ENCODE measurements around the gene KLHL3.

KLHL3 gene

DNA sequence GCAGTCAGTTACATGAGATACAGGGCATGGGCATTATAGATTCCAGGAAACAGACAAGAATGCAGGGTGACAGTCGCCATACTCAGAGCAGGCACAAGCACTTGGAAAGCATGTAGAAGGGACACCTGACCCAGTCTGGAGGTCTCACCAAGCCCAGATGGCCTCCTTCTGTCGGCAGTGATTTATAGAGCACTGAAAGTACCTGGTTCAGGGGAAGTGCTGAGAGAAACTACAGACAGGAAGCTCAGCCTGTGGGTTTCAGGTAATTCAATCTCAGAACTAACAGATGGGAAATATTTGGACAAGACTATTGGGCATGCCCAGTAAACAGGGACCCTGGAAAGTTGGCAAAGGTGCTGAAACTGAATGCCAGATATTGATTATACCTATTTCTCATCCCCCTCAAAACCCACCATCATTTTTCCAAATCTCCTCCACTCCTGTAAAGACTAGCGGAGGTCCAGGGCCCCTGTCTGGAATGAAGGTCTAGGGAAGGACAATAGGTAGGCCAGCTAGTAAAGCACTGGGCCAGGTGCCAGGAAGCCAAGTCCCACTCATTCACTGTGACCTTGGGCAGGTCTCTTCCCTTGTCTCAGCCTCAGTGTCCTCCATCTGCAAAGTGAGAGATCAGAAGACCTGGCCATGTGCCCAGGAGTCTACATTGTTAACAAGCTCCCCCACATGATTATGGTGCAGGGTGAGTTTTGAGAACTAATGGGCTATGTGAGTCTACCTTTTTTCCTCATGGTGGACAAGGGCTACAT, 26.9 kb downstream of the KLHL3 start:
- no peak for DNase-seq (ENCODE audit: low read depth)

DNA sequence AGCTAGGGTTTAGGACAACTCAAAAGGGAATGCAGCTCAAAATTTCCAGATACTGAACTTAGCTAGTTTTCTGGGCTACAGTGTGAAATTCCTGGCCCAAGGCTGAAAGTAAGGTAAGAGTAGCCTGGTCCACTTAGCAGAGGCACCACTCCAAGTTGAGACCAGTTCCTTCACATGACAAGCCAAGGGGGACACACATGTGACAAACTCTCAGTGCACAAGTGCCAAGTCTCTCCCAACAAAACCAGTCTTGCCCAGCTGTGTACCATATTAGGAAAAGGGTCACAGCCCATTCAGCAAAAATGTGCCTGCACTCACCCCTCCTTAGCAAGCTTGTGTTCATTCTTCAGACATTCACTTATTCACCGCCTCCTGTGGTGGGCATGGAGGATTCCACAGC, 27.8 kb downstream of the KLHL3 start:
- no peak for DNase-seq (ENCODE audit: low read depth)

DNA sequence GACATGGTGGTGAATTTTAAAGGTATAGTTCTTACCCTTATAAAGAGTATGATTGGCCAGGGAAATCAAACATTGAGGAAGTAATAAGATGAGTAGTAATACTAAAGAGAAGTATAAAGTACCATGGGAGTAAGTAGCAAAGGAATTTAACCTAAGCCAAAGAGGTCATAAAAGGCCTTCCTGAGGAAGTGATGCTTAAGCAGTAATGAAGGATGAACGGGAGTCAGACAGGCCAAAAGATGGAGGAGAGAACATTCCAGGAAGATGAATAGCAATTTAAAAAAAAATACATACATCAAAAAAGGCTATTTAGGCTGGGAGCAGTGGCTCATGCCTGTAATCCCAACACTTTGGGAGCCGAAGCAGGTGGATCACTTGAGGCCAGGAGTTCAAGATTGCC, 29.0 kb downstream of the KLHL3 start:
- peak; percentile 62 for DNase-seq (ENCODE audit: low read depth)

DNA sequence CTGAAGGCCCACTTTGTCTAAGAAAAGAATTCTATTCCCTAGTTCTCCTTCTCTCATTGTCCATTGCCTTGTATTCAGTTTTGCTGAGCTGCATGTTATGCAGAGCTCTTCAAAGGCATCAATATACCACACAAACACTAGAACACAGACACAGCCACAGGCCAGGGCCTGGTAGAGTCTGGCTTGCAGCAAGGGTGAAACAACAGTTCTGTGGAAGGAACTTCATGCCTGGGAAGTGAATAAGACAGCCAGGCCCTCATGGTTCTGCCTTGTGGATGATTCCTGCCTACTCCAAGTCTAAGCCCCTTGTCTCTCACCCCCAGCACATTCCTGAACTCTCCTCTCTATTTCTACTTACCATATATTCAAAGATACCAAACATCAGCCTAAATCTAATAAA, 30.8 kb downstream of the KLHL3 start:
- peak; percentile 50 for DNase-seq (ENCODE audit: low read depth)

DNA sequence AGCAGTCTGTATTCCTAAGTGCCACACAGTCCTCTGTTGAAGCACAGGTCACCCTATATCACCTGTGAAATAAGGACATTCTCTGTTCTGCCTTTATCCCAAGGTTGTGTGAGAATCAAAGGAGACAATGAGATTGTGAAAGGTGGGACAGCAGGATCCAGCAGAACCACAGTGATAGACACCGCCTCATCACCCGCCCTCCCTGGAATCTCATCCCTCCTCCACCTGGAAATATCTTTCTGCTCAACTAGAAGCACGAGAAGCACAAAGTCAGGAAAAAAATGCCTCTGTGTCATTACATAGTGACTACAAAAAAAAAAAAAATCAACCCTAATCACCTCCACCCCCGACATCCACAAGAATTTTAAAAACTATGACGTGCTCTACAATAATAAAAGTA, 32.3 kb downstream of the KLHL3 start:
- DNase-seq (ENCODE audit: low read depth) = no peak

DNA sequence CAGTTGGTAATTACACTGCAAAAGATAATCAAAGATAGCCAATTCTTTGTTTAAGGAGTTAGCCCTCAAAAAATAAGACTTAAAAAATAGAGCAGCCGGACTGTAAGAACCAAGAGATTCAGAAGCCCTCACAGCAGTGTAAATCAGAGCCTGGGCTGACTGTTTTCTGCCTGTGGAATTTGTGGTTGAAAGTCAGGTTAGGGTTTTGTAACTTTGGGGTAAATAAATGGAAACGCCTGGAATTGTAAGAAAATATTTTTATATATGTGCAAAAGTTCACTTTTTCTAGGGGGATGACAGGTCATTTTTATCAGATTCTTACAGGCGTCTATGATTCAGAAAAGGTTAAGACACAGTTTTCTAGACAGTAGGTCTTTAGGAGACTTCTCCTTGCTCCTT, 35.6 kb downstream of the KLHL3 start:
- DNase-seq (ENCODE audit: low read depth) = peak; percentile 3

DNA sequence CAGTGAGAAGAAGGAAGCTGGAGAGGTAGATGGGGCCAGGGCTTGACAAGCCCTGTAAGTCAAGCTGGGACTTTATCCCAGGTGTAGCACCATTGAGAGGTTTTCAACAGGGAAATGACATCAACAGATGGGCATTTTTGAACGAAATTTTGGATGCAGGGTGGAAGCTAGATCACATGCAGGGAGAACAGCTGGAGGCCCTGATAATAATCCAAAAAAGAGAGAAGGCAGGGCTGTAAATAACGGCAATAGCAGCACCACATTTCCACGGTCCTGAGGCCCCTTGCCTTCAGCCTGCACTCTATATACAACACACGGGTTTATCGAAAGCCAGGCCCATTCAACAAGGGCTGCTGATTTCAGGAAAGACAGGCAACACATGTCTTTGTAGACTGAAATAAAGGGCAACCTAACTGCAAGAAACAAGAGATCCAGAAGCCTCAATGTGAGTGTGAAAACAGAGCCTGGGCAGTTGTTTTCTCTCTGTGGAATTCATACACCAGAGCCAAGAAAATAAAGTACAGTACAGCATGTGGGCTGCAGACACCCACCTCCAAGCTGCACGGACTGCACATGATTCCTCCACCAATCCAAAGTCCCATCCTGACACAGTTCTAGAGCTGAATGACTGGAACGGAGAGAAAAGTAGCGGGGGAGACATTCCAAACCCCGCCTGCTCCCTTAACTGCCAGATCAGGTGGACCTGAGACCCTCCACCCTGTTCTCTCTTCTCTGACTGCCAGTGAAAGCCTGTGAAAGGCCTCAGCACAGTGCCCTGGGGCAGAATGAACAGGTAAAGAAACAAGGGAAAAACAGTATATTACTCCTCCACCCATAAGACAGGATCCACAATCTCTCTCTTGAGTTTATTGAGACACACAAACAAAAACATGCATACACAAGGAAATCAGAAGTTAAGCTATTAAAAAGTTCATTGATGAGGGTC, 36.3 kb downstream of the KLHL3 start:
- DNase-seq (ENCODE audit: low read depth) = no peak

DNA sequence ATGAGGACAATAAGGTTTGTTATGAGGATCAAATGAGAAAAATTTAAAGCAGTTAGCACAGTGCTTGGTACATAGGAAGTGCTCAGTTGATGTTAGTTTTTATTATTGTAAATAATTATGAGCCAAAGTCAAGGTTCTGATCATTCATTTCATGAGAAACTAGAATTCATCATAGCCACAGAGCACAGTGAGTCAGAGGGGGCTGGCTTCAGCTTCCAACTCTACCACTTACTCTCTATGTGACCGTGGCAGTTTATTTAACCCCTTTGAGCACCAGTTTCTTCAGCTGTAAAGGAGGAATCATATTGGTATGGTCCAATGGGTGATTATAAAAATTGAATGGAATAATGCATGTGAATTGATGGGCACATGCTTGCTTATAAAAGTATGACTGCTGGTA, 39.4 kb downstream of the KLHL3 start:
- DNase-seq (ENCODE audit: low read depth) = peak; percentile 44

DNA sequence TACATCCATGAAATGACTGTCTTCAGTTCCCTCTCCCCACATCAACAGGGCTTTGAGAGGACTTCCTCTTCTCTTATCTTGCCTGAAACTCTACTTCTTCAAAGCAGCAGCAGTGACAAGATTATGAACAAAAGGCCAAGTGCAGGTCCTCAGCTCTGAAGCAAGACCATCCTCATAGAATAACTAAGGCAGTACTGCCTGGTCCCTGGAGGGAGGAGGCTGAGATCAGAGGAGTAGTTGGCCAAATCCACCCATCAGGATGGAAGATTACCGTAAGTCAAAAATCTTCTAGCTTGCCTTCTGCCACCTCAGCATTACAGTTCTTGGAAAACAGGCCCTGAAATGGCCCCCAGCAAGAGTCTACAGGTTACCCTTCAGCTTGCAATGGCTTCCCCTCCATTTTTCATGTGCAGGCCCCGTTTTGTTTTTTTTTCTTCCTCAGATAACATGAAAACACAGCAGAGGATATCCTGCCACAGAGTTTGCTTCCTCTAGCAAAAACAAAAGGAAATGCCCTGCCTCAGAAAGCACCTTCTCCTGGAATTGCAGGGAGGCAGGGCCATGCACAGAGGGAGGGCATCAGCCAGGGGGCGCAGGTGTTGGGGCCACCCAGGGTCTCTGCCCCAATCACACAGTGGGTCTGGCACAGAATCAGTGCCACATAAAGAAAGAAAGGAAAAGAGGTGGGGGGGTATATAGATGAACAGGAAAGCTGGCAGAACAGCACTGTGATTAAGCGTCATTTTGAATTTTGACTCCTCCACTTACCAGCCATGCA, 40.0 kb downstream of the KLHL3 start:
- no peak for DNase-seq (ENCODE audit: low read depth)

DNA sequence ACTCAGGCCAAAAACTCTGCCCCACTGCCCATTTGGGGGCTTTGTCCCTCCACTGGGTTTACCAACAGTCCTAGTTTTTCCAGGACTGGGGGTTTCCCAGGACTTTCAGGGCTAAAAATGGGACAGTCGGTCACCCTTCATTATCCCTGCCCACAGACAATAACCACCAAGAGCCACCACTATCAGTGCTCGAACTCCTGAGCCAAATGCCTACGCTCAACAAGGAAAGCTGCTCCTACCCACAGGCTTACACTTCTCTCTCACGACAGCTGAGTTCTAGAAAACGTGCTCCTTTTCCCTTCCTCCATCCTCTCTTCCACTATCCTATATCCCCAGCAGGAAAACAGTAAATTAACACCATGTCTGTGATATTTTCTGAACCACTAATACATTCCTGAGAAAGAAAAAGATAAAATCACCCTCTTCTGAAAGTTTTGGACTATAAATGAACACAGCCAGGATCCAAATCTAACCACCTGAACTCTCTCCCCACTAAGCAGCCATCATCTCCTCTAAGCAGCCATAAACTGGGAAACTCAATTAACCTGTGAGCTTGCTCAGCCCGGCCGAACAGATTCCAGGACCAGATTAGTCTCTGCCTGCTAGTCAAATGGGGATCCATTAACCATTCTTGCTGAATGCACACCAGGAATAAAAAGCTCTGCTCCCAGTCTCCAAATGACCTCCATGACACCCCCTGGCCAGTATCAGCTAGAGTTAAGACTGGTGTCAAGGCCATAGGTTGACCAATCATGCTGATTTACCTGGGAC, 41.8 kb downstream of the KLHL3 start:
- DNase-seq (ENCODE audit: low read depth) = no peak

DNA sequence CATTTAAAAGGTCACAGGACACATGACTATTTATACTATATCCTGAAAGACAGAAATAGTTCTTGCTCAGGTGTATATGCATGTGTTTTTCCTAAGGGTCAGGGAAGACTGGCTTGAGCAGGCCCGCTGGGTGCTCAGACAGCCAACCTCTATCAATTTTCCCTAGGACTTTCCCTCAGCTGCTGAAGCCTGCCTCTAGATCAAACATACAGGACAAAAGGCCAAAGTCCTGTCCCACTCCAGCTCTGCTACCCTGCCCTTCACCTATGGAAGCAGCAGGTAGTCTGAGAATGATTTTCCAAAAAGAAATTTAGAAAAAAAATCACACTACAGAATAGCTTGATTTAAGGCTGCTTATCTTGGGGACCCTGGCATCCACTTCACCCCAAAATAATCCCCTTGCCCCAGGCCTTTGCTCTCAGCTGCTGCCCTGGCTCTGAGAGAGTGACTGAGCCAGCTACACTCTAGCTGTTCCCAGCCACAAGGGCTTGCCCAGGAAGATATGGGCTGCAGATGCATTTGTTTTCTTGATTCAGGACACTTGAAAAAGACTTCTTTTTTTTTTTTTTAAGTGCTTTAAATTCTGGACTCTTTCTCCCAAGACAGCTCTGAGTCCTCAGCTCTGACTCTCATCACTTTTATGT, 42.5 kb downstream of the KLHL3 start:
- no peak for DNase-seq (ENCODE audit: low read depth)

DNA sequence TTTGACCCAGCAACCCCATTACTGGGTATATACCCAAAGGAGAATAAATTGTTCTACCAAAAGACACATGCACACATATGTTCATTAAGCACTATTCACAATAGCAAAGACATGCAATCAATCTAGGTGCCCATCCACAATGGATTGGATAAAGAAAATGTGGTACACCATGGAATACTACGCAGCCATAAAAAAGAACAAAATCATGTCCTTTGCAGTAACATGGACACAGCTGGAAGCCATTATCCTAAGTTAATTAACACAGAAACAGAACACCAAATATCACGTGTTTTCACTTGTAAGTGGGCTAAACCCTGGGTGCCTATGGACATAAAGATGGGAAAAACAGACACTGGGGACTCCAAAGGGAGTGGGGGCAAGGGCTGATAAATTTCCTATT, 46.6 kb downstream of the KLHL3 start:
- DNase-seq (ENCODE audit: low read depth) = no peak

DNA sequence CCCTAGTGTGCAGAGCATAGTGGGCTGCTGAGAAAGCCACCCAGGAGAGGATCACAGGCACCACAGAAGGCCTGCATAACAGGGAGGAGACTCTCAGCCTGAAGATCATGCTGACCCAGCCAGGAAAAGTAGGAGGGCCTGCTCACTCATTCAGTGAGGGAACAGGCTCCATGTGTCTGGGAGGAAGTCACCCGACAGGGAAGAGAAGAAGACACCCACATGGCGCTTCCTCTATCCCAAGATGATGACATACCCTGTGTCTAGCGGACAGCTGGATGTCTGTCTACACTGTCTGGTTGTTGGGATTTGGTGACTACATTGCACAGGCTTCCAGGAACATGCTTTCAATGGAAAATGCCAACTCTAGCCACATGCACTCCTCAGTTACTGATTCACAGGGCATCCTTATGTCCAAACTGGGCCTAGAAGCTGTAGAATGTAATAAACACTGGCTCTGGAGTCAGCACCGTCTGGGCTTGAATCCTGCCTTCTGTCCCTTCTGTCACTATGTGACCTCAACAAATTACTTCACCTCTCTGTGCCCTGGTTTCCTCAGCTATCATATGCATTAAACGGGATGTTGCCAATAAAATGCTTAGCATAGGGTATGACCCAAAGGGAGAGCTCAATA, 47.6 kb downstream of the KLHL3 start:
- DNase-seq (ENCODE audit: low read depth) = peak; percentile 45

DNA sequence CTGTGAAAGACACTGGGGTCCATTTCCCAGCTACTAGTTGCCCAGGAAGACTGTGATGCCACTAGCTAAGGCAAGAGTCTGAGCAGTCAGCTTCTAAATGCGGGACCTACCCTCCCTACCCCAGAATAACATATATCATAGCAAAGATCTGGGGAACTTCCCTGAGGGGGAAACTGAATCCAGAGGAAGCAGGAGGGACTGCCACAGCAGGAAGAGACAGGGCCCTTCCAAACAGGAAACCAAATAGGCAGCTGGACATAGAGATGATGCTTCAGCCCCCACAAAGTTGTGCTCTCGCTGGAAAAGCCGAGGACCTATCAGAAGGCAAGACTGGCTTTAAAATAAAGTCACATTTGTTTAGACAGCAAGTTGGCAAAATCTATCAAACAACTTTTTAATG, 51.1 kb downstream of the KLHL3 start:
- DNase-seq (ENCODE audit: low read depth) = no peak

DNA sequence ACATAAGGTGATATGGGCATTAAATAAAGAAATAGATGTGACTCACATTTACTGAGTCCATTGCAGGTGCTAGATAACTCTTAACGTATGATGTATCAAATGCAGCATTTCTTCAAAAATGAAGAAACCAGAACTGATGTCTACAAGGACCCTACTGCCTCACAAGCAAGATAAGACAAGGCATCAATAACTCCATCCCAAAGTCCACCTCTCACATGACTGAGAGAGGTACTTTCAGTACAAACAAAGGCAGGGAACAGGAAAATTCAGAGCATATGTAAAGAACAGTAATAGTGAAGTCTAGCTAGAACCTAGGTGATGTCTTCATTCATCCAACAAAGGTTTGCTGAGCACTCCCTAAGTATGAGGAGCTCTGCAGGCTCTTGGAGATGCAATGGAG, 54.7 kb downstream of the KLHL3 start:
- no peak for DNase-seq (ENCODE audit: low read depth)

DNA sequence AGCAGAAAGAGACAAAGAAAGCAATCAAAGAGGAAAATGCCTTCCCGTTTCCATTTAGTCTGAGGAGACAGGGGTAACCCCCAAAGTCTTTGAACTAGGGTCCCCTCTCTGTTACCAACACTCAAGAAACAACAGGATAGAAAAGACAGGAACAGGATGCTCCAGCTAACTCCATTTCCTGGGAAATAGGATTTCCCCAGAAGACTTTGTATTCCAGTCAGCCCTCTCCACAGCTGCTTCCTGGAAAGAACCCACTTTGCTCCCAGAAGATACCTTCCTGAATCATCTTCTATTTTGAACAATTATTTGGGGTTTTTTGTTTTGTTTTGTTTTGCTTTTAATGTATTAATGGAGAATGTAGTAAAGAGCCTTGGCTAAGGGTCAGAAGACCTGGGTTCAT, 56.0 kb downstream of the KLHL3 start:
- DNase-seq (ENCODE audit: low read depth) = no peak

DNA sequence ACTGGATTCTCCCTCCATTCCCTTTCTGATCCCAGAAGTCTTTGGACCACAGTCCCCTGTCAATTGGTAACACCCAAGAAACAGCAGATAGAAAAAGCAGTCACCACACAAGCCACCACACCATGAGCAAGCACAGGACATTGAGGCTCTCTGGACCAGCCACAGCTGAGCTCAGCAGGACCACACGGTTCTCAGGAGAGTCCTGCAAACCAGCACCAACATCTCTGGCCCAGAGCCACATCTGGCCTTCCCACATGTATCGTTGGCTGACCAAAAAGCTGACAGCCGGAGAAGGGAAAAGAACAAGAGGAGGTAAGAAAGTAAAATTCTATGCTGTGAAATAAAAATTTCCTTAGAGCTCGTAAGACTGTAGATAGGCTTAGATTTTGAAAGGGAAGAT, 56.7 kb downstream of the KLHL3 start:
- DNase-seq (ENCODE audit: low read depth) = no peak

DNA sequence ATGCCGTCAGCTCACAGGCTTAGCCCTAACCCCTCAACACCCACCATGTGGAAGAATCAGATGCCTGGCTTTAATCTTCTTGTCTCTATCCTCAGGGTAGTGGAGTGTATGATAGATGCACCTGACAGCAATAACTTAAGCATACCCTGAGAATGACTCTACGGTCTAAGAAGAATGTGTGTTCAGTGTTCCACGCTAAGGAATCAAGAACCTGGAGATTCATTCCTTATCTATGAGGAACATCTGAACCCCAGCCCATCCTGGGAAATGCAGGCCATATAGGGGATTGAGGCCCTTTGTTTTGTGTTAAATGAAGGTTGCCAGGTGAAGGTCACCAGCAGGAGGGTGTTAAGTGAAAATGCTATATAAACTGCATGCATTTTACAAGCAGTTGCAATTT, 63.0 kb downstream of the KLHL3 start:
- DNase-seq (ENCODE audit: low read depth) = no peak

DNA sequence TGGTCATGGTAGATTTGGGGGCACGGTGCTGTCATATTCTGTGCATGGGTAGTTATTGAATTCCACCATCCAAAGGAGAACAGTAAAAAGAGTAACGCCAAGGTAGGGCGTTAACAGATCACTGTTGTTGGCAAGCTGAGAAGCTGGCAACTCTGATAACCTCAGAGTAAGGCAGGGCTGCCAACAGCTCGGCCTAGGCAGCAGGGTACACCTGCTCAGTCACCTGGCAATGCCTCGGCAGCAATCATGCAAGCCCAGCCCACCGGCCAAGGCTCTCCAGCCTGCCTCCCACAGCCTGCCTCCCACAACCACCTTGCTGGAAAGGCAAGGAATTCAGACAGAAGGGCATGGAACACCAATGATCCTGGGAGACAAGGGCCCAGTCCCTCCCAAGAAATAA, 63.9 kb downstream of the KLHL3 start:
- DNase-seq (ENCODE audit: low read depth) = no peak

DNA sequence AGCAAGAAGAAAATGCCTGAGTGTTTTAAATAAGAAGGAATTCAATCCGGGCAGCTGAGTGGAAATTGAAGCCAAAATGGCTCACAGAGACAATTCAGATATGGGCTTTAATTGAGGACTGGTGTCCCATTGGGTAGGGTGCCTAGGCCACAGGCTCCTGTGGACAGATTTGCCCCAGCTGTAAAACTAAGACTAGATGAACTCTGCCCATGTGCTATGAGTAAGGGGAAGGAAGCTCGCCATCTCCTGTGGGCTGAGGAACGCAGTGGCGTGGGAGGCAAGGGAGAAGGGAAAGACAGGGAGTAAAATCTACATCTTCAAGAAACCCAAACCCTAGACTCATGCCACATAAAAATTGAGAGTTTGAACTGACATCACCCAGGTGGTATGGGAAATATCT, 66.1 kb downstream of the KLHL3 start:
- DNase-seq (ENCODE audit: low read depth) = no peak

DNA sequence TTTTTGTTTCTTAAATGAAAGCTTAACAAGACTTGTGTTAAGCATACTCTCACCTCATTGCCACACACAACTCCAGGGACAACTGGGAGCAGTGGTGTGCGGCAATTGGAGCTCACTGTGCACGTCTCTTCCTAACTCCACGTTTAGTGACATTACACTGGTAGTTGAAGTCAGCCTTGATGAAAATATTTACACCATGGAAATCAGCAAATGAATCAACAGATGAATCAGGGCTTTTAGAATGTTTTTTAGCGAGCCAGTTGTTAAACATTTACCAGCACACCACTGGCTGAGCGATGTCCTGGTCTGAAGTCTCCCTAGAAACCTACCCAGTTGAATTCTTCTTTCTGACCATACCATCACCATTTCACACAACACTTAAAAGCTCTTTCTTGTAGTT, 67.3 kb downstream of the KLHL3 start:
- DNase-seq (ENCODE audit: low read depth) = no peak

Data from EH (cell line).